ENCODE data around the gene HAUS7. TPM values are rescaled to one million over a fixed set of nuclear protein-coding genes. Genes with fewer than 3 reads are reported as not detected.

HAUS7 gene
- total RNA-seq, 1 donor from 2014 or later, result 24.6 TPM

- DNase-seq, result no peak
- no peaks in the 10 kb centered on the region for H3K9me3 Mint-ChIP-seq (ENCODE audit: unreplicated experiment)
- H3K36me3 Mint-ChIP-seq (ENCODE audit: unreplicated experiment), result no peaks in the 10 kb centered on the region
- H3K4me3 Mint-ChIP-seq (ENCODE audit: unreplicated experiment), result no peak overlapping the region
- no peak overlapping the region for H3K27ac Mint-ChIP-seq (ENCODE audit: unreplicated experiment)
- no peak for TF ChIP-seq CTCF (IDR thresholded peaks at IDR 0.05; ENCODE audit: partially characterized antibody, unreplicated experiment)
- peaks cover 2% of the 10 kb centered on the region for H3K27me3 Mint-ChIP-seq (ENCODE audit: unreplicated experiment)
- no peaks in the 10 kb centered on the region for H3K4me1 Mint-ChIP-seq (ENCODE audit: low read depth, unreplicated experiment)
Measured at GRCh38 chrX:153416781-153417450, 53.5 kb downstream of the HAUS7 start.

GRCh38 chrX:153414856-153415510, 55.4 kb downstream of the HAUS7 start:
- Mint-ChIP-seq H3K9me3 (ENCODE audit: unreplicated experiment) (peaks cover 1% of the 10 kb centered on the region), H3K4me3 (ENCODE audit: unreplicated experiment) (no peak overlapping the region), H3K4me1 (ENCODE audit: low read depth, unreplicated experiment) (no peaks in the 10 kb centered on the region), H3K27ac (ENCODE audit: unreplicated experiment) (no peak overlapping the region), H3K36me3 (ENCODE audit: unreplicated experiment) (no peaks in the 10 kb centered on the region), H3K27me3 (ENCODE audit: unreplicated experiment) (peaks cover 2% of the 10 kb centered on the region)
- DNase-seq, result no peak
- TF ChIP-seq CTCF (IDR thresholded peaks at IDR 0.05; ENCODE audit: partially characterized antibody, unreplicated experiment), result no peak

GRCh38 chrX:153413731-153414130, 56.6 kb downstream of the HAUS7 start:
- no peak for DNase-seq
- Mint-ChIP-seq H3K27me3 (ENCODE audit: unreplicated experiment) (peaks cover 2% of the 10 kb centered on the region), H3K27ac (ENCODE audit: unreplicated experiment) (no peak overlapping the region), H3K36me3 (ENCODE audit: unreplicated experiment) (no peaks in the 10 kb centered on the region), H3K4me1 (ENCODE audit: low read depth, unreplicated experiment) (no peaks in the 10 kb centered on the region), H3K9me3 (ENCODE audit: unreplicated experiment) (peaks cover 1% of the 10 kb centered on the region), H3K4me3 (ENCODE audit: unreplicated experiment) (no peak overlapping the region)
- TF ChIP-seq CTCF (IDR thresholded peaks at IDR 0.05; ENCODE audit: partially characterized antibody, unreplicated experiment), result no peak

- TF ChIP-seq CTCF (IDR thresholded peaks at IDR 0.05; ENCODE audit: partially characterized antibody, unreplicated experiment), result no peak
- Mint-ChIP-seq H3K4me3 (ENCODE audit: unreplicated experiment) (no peak overlapping the region), H3K36me3 (ENCODE audit: unreplicated experiment) (no peaks in the 10 kb centered on the region), H3K27ac (ENCODE audit: unreplicated experiment) (no peak overlapping the region), H3K4me1 (ENCODE audit: low read depth, unreplicated experiment) (no peaks in the 10 kb centered on the region), H3K27me3 (ENCODE audit: unreplicated experiment) (peaks cover 2% of the 10 kb centered on the region), H3K9me3 (ENCODE audit: unreplicated experiment) (peaks cover 1% of the 10 kb centered on the region)
- DNase-seq, result no peak
Measured at GRCh38 chrX:153412746-153413720, 57.3 kb downstream of the HAUS7 start.

All from glutamatergic neuron (in vitro differentiated cells).